K562 (cell line): ENCODE results near the gene STK11. TPM values are rescaled to one million over a fixed set of nuclear protein-coding genes. Genes with fewer than 3 reads are reported as not detected.
A peak's percentile ranks its signal among the peaks of the same experiment; 100 is the strongest.

Experiments used
- C11orf30 ChIP-seq: fragments of 450-650 bp; IDR thresholded peaks from 2 replicates; pipeline ENCODE4 v1.6.1; 2016; ENCODE audit warnings: low read depth, mild to moderate bottlenecking
- CREM ChIP-seq: IDR thresholded peaks from 2 replicates; pipeline ENCODE4 v1.6.1; 2014; ENCODE audit warnings: antibody characterized with exemption, low read depth
- EP300 ChIP-seq: IDR thresholded peaks from 2 replicates; pipeline ENCODE4 v1.6.1; 2012; ENCODE audit warnings: low read length, improper control_type of control experiment
- HNRNPL ChIP-seq: fragments of 200-400 bp; formaldehyde crosslinking; IDR thresholded peaks from 2 replicates; pipeline ENCODE4 v1.6.1; 2017; ENCODE audit warnings: low read depth, mild to moderate bottlenecking, low read length
- MAFK ChIP-seq: IDR thresholded peaks from 2 replicates; pipeline ENCODE4 v1.6.1; 2011; ENCODE audit warnings: low read length, improper control_type of control experiment
- NFIC ChIP-seq: fragments of 450-650 bp; IDR thresholded peaks from 2 replicates; pipeline ENCODE4 v1.6.1; 2017; ENCODE audit warnings: mild to moderate bottlenecking, inconsistent platforms
- NR2C1 ChIP-seq, 2 experiments: fragments of 450-650 bp; IDR thresholded peaks; 2 replicates each; pipeline ENCODE4 v1.6.1; 2017; ENCODE audit warnings: mild to moderate bottlenecking in 2 of 2, antibody characterized with exemption in 1 of 2, inconsistent platforms in 1 of 2, missing compliant biosample characterization in 1 of 2, missing genetic modification characterization in 1 of 2
- SAP30 ChIP-seq: fragments of 200-600 bp; sonication (generic); IDR thresholded peaks from 2 replicates; pipeline ENCODE4 v1.6.1; 2012; ENCODE audit warnings: borderline replicate concordance, low read depth, mild to moderate bottlenecking, moderate library complexity, low read length, control low read depth, inconsistent platforms; ENCODE audit not compliant: insufficient read depth, poor library complexity, severe bottlenecking
- ZFP36 ChIP-seq: fragments of 150-350 bp; IDR thresholded peaks from 2 replicates; pipeline ENCODE4 v1.6.1; 2018; ENCODE audit warnings: low read length, low read depth; ENCODE audit not compliant: partially characterized antibody
- ZNF197 ChIP-seq: fragments of 200-800 bp; sonication (Bioruptor generic); IDR thresholded peaks from 2 replicates; pipeline ENCODE4 v1.6.1; 2016; ENCODE audit warnings: low read depth, missing genetic modification characterization, missing compliant biosample characterization
- ZNF217 ChIP-seq: sonication (generic); formaldehyde crosslinking; IDR thresholded peaks from 2 replicates; pipeline ENCODE4 v1.8.0; 2022; ENCODE audit warnings: mild to moderate bottlenecking, missing genetic modification reagents
- ZNF280A ChIP-seq: fragments of 450-650 bp; IDR thresholded peaks from 2 replicates; pipeline ENCODE4 v1.6.1; 2018; ENCODE audit warnings: mild to moderate bottlenecking, low read depth; ENCODE audit not compliant: partially characterized antibody
- ZNF324 ChIP-seq: fragments of 250-450 bp; sonication (Bioruptor Pico); IDR thresholded peaks from 2 replicates; pipeline ENCODE4 v1.4.0; 2020; ENCODE audit warnings: mild to moderate bottlenecking
- ZNF561 ChIP-seq: fragments of 450-650 bp; formaldehyde crosslinking; conservative IDR thresholded peaks from 2 replicates; pipeline ENCODE4 v1.4.0; 2020; ENCODE audit warnings: mild to moderate bottlenecking, moderate library complexity
- ZNF592 ChIP-seq: fragments of 450-650 bp; IDR thresholded peaks from 2 replicates; pipeline ENCODE4 v1.6.1; 2017; ENCODE audit warnings: antibody characterized with exemption, mild to moderate bottlenecking
- polyA plus RNA-seq, 8 experiments: library from polyadenylated mRNA; depleted of rRNA in 4 of 8; stranded (reverse) in 5 of 8; unstranded in 3 of 8; fragments of >200 nt; fragmentation: Nextera tagmentation in 2 of 8; fragmentation: Illumina TruSeq in 1 of 8; extraction: Ambion mirVana in 2 of 8; extraction: Trizol in 1 of 8; gene quantifications; 2 replicates each; pipeline versions ENCODE4 v1.2.1 to v1.2.3, GENCODE V29; 2011 to 2014; ENCODE audit warnings: inconsistent platforms in 1 of 8, missing spikeins in 1 of 8
- total RNA-seq, 7 experiments: library from RNA; depleted of rRNA in 6 of 7; stranded (reverse); fragments of >200 nt in 6 of 7; fragmentation: Illumina TruSeq in 2 of 7; extraction: Trizol in 2 of 7; gene quantifications; 2 replicates each; pipeline versions ENCODE4 v1.2.1 to v1.2.3, GENCODE V29; 2011 to 2021; ENCODE audit warnings: low replicate concordance in 1 of 7
- TF ChIP-seq, protein P1 (sequence below): sonication (generic); formaldehyde crosslinking; IDR thresholded peaks from 2 replicates; pipeline ENCODE4 v1.8.1; 2023; ENCODE audit warnings: mild to moderate bottlenecking, missing genetic modification reagents
- TF ChIP-seq, protein P2 (sequence below): IDR thresholded peaks from 2 replicates; pipeline ENCODE4 v1.6.1; 2012; ENCODE audit warnings: low read depth, low read length, improper control_type of control experiment, borderline replicate concordance

The STK11 gene
- total and polyA plus RNA-seq, 9 of the 15 experiments (the other 6 are each of a cell fraction or from before 2014, with no cell fraction given): 0.15 to 96.5 (median 31.7) TPM

DNA sequence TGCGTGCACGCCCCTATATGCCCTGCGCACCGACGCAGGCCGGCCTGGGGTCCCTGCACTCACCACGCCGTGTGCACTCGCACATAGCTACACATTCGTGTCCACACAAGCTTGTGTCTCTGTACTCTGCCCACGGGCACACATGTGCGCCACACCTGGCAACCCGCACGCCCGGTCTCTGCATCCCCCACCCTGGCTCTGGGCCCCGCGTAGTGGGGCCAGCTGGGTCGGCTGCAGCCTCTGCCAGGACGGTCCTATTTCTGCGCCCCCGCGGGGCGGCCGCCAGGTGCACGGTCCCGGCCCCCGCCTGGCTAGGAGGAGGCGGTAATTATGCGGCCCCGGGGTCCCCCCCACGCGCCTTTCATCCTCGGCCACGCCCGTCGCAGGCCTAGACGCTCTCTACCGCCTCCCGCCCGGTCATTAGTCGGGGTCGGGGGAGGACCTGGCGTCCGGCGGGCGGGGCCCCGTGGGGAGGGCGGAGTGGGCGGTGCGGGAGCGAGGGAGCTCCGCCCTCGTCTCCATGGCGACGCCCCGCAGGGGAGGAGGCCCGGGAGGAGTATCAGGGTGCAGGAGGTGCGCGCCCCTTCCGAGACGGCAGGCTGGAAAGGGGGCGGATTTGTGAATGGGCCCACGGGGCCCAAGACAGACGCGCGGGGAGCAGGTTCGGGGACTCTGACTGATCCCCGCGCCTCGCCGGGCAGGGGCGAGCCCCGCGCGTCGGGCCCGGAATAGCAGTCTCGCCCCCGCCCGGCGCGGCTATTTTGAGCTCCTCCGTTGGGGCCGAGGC, 60.7 kb downstream of the STK11 start (continued):
- TF ChIP-seq ZNF592: no peak
- no peak for TF ChIP-seq ZNF561 (CRISPR knock-in tag)
- no peak for TF ChIP-seq ZNF280A
- TF ChIP-seq ZFP36: no peak
- no peak for TF ChIP-seq ZNF324
- no peak; the same call in 1 of the 2 replicates for TF ChIP-seq EP300
- no peak for TF ChIP-seq MAFK
- no peak; the same call in 1 of the 2 replicates for TF ChIP-seq HNRNPL
- TF ChIP-seq CREM: peak; percentile 92
- no peak for TF ChIP-seq C11orf30
- peak; percentile 22; the same call in 1 of the 2 replicates for TF ChIP-seq NFIC
- TF ChIP-seq ZNF197: no peak
- TF ChIP-seq, protein P1, sequence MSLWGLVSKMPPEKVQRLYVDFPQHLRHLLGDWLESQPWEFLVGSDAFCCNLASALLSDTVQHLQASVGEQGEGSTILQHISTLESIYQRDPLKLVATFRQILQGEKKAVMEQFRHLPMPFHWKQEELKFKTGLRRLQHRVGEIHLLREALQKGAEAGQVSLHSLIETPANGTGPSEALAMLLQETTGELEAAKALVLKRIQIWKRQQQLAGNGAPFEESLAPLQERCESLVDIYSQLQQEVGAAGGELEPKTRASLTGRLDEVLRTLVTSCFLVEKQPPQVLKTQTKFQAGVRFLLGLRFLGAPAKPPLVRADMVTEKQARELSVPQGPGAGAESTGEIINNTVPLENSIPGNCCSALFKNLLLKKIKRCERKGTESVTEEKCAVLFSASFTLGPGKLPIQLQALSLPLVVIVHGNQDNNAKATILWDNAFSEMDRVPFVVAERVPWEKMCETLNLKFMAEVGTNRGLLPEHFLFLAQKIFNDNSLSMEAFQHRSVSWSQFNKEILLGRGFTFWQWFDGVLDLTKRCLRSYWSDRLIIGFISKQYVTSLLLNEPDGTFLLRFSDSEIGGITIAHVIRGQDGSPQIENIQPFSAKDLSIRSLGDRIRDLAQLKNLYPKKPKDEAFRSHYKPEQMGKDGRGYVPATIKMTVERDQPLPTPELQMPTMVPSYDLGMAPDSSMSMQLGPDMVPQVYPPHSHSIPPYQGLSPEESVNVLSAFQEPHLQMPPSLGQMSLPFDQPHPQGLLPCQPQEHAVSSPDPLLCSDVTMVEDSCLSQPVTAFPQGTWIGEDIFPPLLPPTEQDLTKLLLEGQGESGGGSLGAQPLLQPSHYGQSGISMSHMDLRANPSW (CRISPR knock-in tag): no peak
- peak; percentile 30 for TF ChIP-seq SAP30
- TF ChIP-seq, protein P2, sequence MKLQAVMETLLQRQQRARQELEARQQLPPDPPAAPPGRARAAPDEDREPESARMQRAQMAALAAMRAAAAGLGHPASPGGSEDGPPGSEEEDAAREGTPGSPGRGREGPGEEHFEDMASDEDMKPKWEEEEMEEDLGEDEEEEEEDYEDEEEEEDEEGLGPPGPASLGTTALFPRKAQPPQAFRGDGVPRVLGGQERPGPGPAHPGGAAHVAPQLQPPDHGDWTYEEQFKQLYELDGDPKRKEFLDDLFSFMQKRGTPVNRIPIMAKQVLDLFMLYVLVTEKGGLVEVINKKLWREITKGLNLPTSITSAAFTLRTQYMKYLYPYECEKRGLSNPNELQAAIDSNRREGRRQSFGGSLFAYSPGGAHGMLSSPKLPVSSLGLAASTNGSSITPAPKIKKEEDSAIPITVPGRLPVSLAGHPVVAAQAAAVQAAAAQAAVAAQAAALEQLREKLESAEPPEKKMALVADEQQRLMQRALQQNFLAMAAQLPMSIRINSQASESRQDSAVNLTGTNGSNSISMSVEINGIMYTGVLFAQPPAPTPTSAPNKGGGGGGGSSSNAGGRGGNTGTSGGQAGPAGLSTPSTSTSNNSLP: no peak
- no peak for TF ChIP-seq NR2C1 (IDR thresholded peaks at IDR 0.05)
- no peak for TF ChIP-seq NR2C1 (tag; IDR thresholded peaks at IDR 0.05)
- TF ChIP-seq ZNF217 (CRISPR knock-in tag): no peak
